ENCODE data around the gene RHOBTB3.

The RHOBTB3 gene

DNA sequence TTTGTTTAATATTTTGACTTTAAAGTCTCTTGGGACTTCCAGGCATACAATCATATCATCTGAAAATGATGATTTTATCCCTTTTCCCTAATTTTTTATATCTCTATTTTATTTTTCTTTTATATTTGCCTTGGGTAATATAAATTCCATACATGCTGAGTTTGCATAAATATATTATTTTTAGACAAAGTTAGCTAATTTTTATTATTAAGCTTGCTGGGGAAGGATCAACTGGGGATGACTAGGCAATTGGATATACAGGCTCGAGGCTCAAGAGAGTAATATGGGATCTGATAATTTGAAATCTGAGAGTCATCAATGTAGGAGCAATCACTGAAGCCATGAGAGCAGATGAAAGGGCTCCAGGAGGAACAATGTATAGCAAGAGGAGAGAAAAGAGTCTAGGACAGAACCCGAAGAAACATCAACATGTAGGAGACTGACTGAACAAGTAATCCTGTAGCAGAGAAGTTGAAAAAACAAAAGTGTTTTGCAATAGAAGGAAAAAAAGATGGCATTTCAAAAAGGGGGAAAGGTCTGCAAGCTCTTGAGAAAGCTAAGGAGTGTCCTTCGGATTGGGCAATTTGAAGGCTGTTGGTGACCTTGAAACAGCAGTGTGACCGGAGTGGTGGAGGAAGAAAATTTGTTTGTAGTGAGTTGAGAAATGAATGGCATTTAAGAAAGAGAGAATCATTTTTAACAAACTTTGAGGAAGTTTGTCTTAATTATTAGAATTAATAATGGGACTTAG is 17.0 kb upstream of the RHOBTB3 start:
- no peak for DNase-seq

DNA sequence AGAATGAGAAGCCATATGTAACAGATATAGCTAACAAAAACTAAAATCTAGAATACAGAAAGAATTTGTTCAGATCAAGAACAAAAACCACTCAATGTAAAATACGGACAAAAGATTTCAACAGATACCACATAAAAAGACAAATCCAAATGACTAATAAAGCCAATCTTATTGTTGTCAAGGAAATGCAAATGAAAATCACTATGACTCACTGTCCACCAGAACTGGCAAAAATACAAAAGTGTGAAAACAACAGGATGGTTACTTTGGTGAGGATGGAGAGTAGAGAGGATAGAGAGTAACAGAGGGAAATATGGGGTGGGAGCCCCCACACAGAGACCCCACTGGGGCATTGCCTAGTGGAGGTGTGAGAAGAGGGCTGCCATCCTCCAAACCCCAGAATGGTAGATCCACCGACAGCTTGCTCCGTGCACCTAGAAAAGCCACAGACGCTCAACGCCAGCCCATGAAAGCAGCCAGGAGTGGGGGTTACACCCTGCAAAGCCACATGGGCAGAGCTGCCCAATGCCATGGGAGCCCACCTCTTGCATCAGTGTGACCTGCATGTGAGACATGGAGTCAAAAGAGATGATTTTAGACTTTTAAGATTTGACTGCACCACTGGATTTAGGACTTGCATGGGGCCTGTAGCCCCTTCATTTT is 15.2 kb upstream of the RHOBTB3 start:
- no peak for DNase-seq

DNA sequence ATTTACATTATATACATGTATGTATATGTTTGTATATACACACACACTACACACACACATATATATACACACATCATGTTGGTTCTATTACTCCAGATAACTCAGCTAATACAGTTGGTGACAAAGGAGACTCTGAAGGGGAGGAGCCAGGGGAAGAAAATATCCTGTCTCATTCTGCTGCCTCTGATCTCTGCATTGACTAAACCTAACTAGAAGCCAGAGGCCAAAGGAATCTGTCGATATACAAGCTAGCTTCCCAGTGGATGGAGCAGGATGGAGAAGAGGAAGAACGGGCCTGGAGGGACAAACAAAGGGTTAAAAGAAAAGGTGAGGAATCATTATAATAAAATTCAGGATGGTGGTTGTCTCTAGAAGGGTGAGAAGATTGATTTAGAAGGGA is 13.7 kb upstream of the RHOBTB3 start:
- DNase-seq = no peak

GRCh38 chr5:95718203-95718602 is 12.9 kb upstream of the RHOBTB3 start:
- no peak for DNase-seq

GRCh38 chr5:95718738-95719137 is 12.4 kb upstream of the RHOBTB3 start:
- no peak for DNase-seq

- no peak for DNase-seq
Measured at GRCh38 chr5:95720094-95720786, 10.9 kb upstream of the RHOBTB3 start.

DNA sequence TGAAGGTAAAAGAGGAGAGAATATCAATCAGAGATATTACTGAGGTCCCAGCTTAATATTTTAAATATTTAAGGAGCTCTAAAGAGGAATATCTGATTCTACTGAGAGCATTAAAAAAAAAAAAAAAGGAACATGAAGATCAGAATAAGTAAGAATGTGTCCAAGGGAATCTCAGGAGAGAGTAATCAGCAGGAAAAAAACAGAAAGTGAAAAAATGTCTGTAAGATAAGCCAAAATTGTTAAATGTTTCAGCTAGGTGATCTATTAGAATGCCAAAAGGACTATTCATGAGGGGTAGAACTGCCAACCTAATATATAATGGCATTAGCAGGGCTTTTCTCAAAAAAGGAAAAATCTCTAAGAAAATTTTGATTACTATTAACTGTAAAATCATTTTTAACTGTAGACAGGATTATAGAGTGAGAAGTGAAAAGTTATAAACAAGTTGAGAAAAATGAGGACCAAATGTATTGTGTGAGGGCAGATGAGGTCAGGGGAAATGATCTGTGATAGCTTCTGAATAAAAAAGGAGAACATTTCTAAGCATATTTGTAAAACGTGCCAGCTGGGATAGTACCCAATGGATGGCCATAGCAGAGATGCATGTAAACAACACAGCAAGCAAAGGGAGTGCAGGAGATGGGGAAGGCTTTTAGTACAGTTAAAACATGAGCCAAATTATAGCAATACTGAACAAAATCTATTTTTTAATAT is 9.4 kb upstream of the RHOBTB3 start:
- no peak for DNase-seq

DNA sequence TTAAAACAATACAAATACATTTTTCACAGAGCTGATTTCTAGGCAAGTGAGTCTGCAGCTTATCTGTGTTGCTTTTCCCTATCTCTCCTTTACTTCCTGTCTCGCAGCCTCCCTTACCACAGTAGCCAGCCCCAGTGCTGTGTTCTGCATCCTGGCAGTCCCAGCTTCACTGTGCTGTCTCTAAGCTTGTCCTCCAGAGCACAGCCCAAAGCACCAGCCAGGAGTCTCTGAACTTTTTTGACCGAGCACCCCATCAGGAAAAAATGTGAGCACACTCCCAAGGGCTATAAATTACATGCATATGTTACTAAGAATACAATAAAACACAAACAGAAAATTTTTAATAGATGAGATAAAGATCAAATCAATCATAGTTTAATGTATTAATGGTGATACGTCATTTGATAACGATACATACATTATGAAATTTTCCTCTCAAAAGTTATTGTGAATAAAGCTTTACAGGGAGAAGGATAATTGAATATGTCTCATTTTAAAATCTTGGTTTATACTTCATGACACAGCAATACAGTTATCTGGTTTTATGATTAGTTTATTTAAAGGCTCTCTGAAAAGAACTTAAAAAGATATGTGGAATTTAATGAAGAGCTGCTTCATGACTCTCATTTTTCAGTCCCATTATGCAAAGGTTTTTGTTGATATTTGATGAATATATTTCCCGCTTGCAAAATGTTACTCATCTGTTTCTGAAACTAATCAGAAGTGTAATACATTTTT is 7.3 kb upstream of the RHOBTB3 start:
- DNase-seq = no peak

DNA sequence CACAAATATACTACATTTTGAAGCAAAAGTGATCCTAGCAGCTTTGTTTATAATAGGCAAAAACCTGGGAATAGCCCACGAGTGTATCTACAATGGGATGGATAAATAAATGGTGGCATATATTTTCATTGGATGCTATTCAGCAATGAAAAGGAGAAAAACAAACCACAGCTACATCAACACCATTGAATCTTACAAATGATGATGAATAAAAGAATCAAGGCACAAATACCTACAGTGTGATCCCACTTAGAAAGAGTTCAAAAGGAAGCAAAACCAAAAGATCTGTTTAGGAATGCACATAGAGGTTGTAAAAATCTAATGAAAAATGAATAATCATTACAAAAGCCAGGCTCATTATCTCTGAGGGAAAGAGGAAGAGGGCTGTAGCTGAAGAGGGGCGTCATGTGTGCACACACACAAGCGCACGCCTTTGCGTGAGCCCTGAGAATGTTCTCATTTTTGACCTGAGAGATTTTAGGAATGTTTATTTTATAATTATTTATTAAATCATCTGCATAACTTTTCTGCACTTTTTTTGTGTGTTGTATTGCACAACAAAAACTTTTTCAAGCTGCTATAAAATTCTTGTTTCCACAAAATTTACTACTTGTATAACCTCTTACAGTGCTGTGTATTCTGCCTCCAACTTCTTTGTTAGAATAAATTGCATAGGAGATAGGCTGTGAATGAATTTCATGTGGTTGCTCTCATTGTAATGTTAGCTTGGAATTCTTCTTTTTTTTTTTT is 5.9 kb upstream of the RHOBTB3 start:
- DNase-seq = no peak

DNA sequence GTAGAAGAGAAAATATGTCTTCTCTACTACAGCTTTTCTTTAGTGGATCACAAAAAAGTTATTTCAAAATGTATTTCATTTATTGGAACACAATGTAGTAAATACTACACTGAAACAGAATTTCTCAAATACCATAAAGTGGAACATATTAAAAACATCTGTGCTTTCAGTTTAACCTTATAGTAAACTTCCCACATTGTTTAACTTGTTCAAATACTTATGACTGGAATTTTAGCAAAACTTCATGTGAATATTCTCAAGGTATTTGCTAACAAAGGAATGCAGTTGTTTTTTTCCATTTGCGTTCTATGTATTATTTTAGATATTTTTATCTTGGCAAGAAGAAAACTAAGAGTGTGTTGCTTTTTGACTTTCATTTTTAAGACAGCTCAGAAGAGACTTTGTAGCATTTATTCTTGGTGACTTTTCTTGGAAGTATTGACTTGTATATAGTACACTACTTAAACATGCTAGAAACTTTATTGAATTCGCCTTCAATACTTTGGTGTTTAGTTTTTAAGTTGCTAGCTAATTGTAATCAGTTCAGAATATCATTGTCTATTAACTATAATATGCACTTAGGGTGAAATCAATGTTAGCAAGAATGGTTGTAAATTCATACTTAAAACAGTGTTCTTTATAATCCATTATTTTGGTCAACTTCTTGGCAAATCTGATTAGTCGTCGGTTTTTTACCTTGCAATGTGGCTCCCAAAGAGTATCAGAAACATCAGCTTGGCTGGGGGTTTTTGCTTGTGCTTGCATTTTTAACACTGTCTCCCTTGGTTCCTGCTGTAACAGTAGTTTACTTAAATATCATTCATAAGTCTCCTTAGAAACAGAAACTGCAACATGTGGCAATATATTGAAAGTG is 5.0 kb upstream of the RHOBTB3 start:
- no peak for DNase-seq

- no peak for DNase-seq
Measured at GRCh38 chr5:95726811-95727763, 4.0 kb upstream of the RHOBTB3 start.

DNA sequence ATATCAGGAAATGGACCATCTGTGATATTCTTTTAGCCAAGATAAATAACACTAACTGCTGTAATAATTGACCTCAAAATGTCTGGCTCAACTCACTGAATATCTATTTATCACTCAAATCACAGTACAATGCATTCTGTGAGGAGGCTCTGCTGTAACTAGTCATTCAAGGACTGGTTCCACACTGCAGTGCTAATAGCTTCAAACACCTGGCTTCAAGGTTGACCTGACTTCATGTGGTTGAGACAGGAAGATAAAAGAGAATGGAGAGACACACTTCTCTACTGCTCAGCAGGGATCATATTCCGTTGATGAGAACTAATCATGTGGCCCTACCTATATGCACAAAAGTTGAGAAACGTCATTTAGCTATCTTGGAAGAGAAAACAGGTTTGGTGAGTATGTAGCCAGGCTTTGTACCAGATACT is 3.4 kb upstream of the RHOBTB3 start:
- peak; percentile 95 for DNase-seq

DNA sequence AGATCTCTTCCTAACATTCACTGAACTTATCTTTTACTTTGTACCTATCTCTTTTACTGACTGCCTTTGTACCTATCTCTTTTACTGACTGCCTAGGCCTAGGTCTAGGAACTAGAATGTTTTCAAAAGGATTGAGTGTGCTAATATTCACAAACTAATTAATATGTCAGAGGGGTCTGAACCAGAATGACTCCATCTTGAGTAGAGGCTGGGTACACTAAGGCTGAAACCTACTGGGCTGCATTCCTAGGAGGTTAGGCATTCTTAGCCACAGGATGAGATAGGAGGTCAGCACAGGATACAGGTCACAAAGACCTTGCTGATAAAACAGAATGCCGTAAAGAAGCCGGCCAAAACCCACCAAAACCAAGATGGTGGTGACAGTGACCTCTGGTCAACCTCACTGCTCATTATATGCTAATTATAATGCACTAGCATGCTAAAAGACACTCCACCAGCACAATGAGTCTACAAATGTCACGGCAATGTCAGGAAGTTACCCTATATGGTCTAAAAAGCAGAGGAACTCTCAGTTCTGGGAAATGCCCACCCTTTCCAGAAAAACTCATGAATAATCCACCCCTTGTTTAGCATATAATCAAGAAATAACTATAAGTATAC is 2.5 kb upstream of the RHOBTB3 start:
- DNase-seq = no peak

DNA sequence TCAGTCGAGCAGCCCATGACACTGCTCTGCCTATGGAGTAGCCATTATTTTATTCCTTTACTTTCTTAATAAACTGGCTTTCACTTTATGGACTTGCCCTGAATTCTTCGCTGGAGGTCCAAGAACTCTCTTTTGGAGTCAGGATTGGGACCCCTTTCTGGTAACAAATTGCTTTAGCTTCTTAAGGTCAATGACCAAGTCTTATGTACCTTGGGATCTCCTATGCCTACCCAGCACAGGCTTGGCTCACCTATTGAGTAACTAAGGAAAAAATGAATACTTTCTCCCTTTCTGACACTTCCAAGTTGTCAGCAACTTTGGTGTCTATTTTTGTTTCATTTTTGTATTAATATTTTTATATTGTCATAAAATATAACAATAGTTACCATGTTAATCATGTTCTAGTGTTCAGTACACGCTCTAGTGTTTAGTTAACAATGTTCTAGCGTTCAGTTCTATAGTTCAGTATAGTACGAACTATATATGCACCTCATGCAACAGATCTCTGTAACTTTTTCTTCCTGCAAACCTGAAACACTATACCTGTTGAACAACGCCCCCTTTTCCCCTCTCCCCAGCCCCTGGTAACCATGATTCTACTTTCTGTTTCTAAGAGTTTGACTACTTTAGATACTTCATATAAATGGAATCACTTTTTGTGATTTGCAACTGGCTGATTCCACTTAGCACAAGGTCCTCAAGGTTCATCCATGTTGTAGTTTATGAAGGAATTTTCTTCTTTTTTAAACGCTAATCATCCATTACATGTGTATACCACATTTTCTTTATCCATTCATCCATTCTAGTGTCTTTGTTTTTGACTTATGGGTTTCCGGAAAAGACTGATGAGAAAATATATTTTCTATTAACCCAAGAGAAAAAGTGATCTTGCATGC is 1.8 kb upstream of the RHOBTB3 start:
- peak; percentile 18 for DNase-seq

- peak; percentile 61 for DNase-seq
Measured at GRCh38 chr5:95730011-95730700, 980 bp upstream of the RHOBTB3 start.

- no peak for DNase-seq
Measured at GRCh38 chr5:95731571-95732554, 727 bp downstream of the RHOBTB3 start.
